IPS-18a (cell line): ENCODE measurements around the gene CCNH.

ENCODE experiments used
- H3K27ac ChIP-seq: one replicate; pipeline ENCODE4 v1.5.1; 2013; ENCODE audit warnings: low read length
- H3K27me3 ChIP-seq: one replicate; pipeline ENCODE4 v1.6.1; 2013; ENCODE audit warnings: mild to moderate bottlenecking, low read length; ENCODE audit not compliant: control insufficient read depth, insufficient read depth
- H3K36me3 ChIP-seq: one replicate; pipeline ENCODE4 v1.6.1; 2013; ENCODE audit warnings: low read depth, low read length; ENCODE audit not compliant: control insufficient read depth
- H3K4me1 ChIP-seq: one replicate; pipeline ENCODE4 v1.6.1; 2013; ENCODE audit warnings: low read depth, low read length; ENCODE audit not compliant: control insufficient read depth
- H3K4me3 ChIP-seq: one replicate; pipeline ENCODE4 v1.5.1; 2013; ENCODE audit warnings: low read length
- H3K9ac ChIP-seq: one replicate; pipeline ENCODE4 v1.6.1; 2013; ENCODE audit warnings: mild to moderate bottlenecking, low read length, moderate library complexity
- H3K9me3 ChIP-seq: one replicate; pipeline ENCODE4 v1.6.1; 2013; ENCODE audit warnings: low read depth, low read length; ENCODE audit not compliant: control insufficient read depth

CCNH gene

DNA sequence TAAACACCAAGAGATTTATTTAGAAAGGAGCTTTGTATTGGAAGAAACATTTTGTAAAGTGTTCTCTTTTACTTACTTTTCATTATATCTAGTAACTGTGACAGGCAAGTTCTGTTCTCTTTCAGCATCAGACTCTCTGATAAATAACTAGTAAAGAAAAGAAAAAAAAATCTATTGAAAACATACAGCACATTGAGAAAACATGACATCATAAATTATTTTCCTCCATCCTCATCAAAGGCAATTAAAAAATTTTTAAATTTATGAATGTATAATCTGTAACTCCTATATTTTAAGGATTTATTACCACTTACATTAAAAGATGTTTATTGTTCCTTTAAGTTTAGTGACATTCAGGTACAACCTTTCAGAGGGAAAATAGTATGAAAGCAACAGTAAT lies 11.1 kb downstream of the CCNH start:
- Histone ChIP-seq H3K9me3 (no peaks in the 10 kb centered on the region), H3K9ac (no peak overlapping the region), H3K4me3 (no peak overlapping the region), H3K4me1 (no peaks in the 10 kb centered on the region), H3K27me3 (no peaks in the 10 kb centered on the region), H3K27ac (no peak overlapping the region), H3K36me3 (peaks cover 83% of the 10 kb centered on the region)

DNA sequence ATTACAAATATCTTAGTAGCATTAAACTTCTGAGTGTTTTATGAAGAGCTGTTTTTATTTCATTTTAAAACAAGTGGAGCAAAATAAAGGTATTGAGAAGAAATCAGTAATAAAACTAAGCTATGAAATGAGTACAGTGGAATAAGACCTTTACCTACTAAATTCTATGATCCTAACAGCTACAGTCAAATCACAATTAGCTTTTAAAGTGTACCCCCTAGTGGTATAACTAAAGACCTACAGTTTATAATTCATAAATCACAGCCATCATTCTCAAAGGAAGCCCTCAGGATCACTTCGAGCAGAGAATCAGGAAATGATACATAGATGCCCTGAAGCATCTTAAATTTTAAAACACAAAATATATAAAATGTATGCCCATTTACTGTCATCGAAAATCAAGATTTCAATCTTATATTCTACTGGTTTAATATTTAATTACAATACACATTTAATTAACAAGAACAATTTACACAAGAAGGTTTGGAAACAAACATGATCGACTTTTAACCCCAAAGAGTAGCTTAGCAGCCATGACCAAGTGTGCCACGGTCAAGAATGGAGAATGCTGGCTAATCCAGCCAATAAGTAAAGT lies 12.3 kb downstream of the CCNH start:
- H3K36me3 ChIP-seq, result peaks cover 77% of the 10 kb centered on the region
- H3K9me3 ChIP-seq, result no peaks in the 10 kb centered on the region

DNA sequence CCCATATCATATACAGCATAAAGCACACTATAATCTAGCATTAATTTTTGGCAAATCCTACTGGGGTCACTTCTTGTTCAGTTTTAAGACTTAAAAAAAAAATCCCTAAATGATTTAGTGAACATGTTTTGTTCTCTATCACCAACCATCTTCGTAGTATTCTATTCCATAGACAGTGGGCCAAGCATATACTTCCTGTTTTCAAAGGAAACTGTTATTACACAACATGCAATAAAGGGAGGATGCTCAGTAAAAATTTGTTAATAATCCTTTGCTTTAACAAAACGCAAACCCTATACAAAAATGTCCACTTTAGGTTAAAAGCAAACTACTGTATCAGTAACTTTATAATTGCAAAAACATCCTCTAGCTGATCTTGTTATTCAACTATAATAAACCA lies 13.0 kb downstream of the CCNH start:
- Histone ChIP-seq H3K4me3 (no peak overlapping the region), H3K4me1 (no peaks in the 10 kb centered on the region), H3K9me3 (no peaks in the 10 kb centered on the region), H3K27ac (no peak overlapping the region), H3K36me3 (peaks cover 80% of the 10 kb centered on the region), H3K27me3 (no peaks in the 10 kb centered on the region), H3K9ac (no peak overlapping the region)

More for the DNA sequence above, 12.3 kb downstream of the CCNH start:
- H3K27ac ChIP-seq, result no peak overlapping the region
- no peak overlapping the region for H3K4me3 ChIP-seq
- H3K4me1 ChIP-seq, result no peaks in the 10 kb centered on the region
- H3K9ac ChIP-seq, result no peak overlapping the region
- no peaks in the 10 kb centered on the region for H3K27me3 ChIP-seq

DNA sequence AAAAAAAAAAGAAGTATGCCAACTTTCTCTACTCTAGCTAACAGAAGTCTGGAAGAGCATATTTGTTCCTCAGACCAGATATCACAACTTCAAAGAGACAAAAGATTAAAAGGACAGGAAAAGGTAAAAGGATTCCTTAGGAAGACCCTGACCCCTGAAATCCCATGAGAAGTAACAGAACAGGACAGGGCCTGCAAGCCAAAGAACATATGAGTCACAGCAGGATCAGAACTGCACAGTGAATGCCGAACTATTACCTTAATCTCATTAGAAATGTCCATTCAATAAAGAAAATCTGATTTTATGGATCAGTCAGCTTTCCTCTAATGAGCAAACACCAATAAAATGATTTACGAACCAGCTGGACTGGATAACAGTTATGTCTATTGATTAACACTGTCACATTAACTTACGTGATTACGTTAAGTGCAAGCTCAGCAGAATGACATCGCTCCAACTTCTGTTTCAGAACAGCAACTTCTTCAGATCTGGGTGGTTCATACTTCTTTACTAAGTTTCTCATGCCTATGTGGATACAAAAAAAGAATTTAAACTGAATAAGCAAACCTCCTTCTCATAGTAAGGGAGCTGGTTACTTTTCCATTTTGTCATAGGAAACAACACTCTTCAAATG lies 13.6 kb downstream of the CCNH start:
- peaks cover 80% of the 10 kb centered on the region for H3K36me3 ChIP-seq
- H3K4me3 ChIP-seq, result no peak overlapping the region
- H3K27me3 ChIP-seq, result no peaks in the 10 kb centered on the region
- no peaks in the 10 kb centered on the region for H3K4me1 ChIP-seq
- no peak overlapping the region for H3K9ac ChIP-seq
- no peak overlapping the region for H3K27ac ChIP-seq
- H3K9me3 ChIP-seq, result no peaks in the 10 kb centered on the region

DNA sequence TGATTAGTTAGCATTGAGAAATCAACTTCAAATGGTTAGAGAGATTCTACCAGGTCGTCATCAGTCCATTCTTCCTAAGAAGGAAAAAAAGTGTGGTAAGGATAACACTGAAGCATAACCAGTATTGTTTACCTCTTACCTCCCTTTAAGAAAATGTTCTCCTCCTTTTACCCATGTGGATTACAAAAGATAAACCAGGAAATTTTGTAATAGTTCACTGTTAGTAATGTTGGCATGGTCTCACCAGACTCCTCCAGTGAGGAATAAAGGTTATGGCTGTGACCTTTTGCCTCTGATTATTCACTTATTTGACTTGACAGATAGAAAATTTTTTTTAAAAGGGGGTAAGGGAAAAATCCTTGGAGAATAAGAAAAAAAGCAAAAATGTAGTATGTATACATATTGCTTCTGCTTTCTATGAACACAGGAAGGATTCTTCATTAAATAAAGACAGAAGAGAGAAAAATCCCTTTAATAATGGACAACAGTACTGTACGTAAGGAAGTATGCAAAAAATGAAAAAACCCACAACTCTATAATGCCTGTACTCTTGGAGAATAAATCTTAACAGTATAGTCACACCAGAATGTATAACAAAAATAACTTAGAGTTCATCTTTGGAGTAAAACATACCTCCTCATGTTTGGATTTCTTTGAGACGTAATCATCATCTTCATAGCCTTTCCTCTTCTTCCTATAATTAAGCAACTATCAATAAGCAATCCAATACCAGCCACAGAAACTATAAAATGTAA lies 18.1 kb downstream of the CCNH start:
- no peaks in the 10 kb centered on the region for H3K27me3 ChIP-seq
- H3K4me3 ChIP-seq, result no peak overlapping the region
- no peaks in the 10 kb centered on the region for H3K9me3 ChIP-seq
- no peak overlapping the region for H3K9ac ChIP-seq
- no peaks in the 10 kb centered on the region for H3K4me1 ChIP-seq
- H3K36me3 ChIP-seq, result peaks cover 88% of the 10 kb centered on the region
- no peak overlapping the region for H3K27ac ChIP-seq

DNA sequence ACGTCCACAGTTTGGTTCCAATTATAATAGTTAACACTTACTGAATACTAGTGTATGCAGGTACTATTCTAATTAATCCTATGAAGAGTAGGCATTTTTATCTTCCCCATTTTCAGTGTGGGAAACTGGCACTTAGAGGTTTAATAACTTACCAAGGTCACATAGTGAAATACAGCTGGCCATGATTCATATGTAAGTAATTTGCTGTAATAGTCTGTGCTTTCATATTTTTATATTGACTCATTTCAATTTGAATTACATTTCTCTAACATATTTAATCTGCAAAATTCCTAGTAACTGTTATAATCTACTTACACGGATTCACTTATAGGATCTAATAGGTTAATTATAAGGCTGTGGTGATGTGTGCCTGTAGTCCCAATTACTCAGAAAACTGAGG lies 19.4 kb downstream of the CCNH start:
- no peak overlapping the region for H3K4me3 ChIP-seq
- no peaks in the 10 kb centered on the region for H3K27me3 ChIP-seq
- H3K9me3 ChIP-seq, result no peaks in the 10 kb centered on the region
- peaks cover 86% of the 10 kb centered on the region for H3K36me3 ChIP-seq
- H3K27ac ChIP-seq, result no peak overlapping the region
- H3K9ac ChIP-seq, result no peak overlapping the region
- H3K4me1 ChIP-seq, result no peaks in the 10 kb centered on the region

DNA sequence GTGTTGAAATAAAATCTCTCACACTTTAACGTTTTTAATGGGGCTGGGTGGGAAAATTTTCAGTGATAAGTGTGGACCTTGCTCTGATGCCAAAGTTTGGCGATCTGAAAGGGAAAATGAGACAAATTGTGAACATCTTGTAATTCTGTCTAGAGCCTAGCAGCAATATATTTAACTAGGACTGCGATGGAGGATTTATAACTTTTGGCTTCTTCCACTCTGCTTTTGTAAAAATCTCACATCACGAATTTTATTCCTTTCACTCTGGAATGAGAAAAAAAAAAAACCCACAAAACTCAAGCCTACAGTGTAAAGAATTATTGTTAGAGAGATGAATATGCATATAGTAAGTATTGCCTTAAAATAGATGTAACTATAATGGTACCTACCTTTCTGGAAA lies 19.9 kb downstream of the CCNH start:
- Histone ChIP-seq H3K9me3 (no peaks in the 10 kb centered on the region), H3K9ac (no peak overlapping the region), H3K27ac (no peak overlapping the region), H3K4me3 (no peak overlapping the region), H3K36me3 (peaks cover 86% of the 10 kb centered on the region), H3K27me3 (no peaks in the 10 kb centered on the region), H3K4me1 (no peaks in the 10 kb centered on the region)

DNA sequence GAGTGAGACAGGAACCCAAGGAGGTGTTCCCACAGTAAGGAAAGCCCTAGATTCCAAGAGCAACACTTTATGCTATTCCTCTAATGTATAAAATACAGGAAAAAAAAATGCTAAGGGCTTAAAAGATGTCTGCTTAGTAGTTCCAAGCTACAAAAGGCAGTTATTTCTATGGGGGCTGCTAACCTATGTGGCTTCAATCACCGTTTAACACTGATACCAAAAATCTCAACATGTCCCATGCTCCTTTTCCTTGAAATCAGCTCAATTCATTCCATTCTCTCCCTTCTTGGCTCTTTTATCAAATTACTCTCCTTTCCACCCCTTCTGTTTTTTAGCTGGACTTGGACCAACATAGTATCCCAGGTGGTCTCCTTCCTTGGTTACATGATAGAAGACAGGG lies 20.6 kb downstream of the CCNH start:
- Histone ChIP-seq H3K4me3 (no peak overlapping the region), H3K4me1 (no peaks in the 10 kb centered on the region), H3K27ac (no peak overlapping the region), H3K27me3 (no peaks in the 10 kb centered on the region), H3K9me3 (no peaks in the 10 kb centered on the region), H3K36me3 (peaks cover 89% of the 10 kb centered on the region), H3K9ac (no peak overlapping the region)

DNA sequence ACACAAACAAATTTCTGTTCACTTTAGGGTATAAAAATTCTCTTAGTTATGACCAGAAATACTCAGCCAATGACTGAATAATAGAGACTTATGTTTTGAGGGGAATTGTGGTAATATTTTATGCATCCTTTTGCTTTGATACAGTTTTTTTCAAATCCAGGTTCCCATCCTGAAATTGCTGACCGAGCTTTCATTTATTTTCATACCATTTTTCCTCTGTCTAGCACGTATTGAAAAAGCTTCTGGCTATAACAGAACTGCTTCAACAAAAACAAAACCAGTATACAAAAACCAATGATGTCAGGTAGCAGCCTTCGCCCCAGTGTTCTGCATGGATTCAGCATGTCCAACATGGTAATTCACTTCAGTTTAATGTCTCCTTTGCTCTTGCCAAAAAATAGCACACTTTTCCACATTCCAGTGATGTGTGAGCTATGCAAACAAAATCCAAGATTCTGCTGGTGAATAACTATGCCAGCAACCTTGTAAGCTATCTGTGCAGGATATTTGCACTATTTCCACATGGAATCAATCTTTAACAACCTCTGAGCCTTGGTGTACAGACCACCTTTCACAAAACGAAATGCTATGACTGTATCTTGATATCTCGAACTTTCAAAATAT lies 22.0 kb downstream of the CCNH start:
- no peaks in the 10 kb centered on the region for H3K27me3 ChIP-seq
- no peak overlapping the region for H3K9ac ChIP-seq
- H3K27ac ChIP-seq, result no peak overlapping the region
- no peaks in the 10 kb centered on the region for H3K9me3 ChIP-seq
- H3K36me3 ChIP-seq, result peaks cover 97% of the 10 kb centered on the region
- no peaks in the 10 kb centered on the region for H3K4me1 ChIP-seq
- H3K4me3 ChIP-seq, result no peak overlapping the region

DNA sequence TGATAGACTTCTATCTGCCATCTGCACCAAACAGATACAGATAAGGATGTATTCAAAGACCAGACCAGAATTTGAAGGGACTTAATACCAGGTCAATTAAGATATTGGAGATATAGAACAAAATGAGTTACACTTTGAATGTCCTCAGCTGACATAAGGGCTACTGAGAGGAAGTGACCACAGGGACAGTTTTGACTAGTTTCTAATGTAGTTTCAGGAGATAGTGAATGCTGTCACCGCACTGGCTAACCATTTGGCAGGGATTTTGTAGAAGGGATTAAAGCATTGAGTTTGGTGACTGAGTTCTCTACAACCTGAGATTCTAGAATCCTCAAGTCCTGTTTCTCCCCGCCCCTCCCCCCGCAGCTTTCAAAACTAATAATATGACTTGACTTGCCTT lies 22.7 kb downstream of the CCNH start:
- peaks cover 98% of the 10 kb centered on the region for H3K36me3 ChIP-seq
- no peak overlapping the region for H3K27ac ChIP-seq
- no peaks in the 10 kb centered on the region for H3K27me3 ChIP-seq
- no peaks in the 10 kb centered on the region for H3K9me3 ChIP-seq
- no peak overlapping the region for H3K9ac ChIP-seq
- H3K4me1 ChIP-seq, result no peaks in the 10 kb centered on the region
- H3K4me3 ChIP-seq, result no peak overlapping the region

DNA sequence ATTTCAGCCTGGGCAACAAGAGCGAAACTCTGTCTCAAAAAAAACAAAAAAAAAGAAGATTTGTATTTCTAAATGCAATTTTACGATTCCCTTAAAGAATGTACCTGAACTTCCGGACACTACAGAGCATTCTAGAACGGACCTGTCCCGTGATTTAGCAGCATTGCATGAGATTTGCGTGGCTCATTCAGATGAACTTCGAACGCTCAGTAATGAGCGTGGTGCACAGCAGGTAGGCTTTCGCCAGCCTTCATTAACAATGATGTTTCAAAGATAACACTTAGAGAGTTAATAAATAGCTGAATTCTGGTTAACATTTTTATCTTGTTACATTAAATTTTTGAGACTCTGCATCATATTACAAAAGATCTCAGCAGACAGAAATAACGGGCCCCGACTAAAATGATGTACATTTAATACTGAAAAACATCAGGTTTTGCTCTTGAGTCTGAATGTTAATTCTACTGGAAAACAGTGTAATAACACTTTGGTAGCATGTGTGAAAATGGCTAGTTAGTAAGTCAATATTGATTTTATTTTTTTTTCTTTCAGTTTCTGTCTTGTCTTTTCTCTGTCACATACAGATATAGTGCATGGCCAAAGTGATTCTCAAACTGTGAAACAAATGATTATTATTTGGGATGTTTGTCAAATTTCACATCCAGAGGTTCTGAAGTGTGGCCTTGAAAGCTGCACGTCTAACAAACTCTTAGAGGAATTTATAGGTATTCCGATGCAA lies 23.3 kb downstream of the CCNH start:
- no peaks in the 10 kb centered on the region for H3K9me3 ChIP-seq
- H3K9ac ChIP-seq, result no peak overlapping the region
- no peak overlapping the region for H3K27ac ChIP-seq
- H3K4me3 ChIP-seq, result no peak overlapping the region
- no peaks in the 10 kb centered on the region for H3K27me3 ChIP-seq
- H3K4me1 ChIP-seq, result no peaks in the 10 kb centered on the region
- peaks cover 95% of the 10 kb centered on the region for H3K36me3 ChIP-seq
